Left lung (tissue), 10 donors: Measurements from ENCODE around the gene FXYD3. TPM values are rescaled to one million over a fixed set of nuclear protein-coding genes. Genes with fewer than 3 reads are reported as not detected.

Experiments used
- ATAC-seq: fragments of 200-7000 bp; cut with Tn5 transposase; one replicate; pipeline ENCODE4 v1.9.1; 2020; ENCODE audit warnings: moderate library complexity
- DNase-seq, 4 donors: peaks; one replicate each; pipeline ENCODE4 v3.0.0-alpha.2; 2013 to 2020
- H3K27ac ChIP-seq, 2 donors: fragments of 200-600 bp; sonication (generic) in 1 of 2; one replicate each; pipeline versions ENCODE4 v1.5.0 to v1.8.0; 2020 to 2021
- H3K27me3 ChIP-seq, 2 donors: fragments of 200-600 bp; sonication (generic) in 1 of 2; one replicate each; pipeline versions ENCODE4 v1.5.0 to v1.8.0; 2020 to 2021
- H3K36me3 ChIP-seq, 2 donors: fragments of 200-600 bp; sonication (generic) in 1 of 2; one replicate each; pipeline versions ENCODE4 v1.5.0 to v1.8.0; 2020 to 2021
- H3K4me1 ChIP-seq, 2 donors: fragments of 200-600 bp; one replicate each; pipeline ENCODE4 v1.8.0; 2021
- H3K4me3 ChIP-seq, 2 donors: fragments of 200-600 bp; sonication (generic) in 1 of 2; one replicate each; pipeline versions ENCODE4 v1.5.0 to v1.8.0; 2020 to 2021; ENCODE audit warnings: mild to moderate bottlenecking in 1 of 2
- H3K9me3 ChIP-seq, 2 donors: fragments of 200-600 bp; sonication (generic) in 1 of 2; one replicate each; pipeline versions ENCODE4 v1.5.0 to v1.8.0; 2020 to 2021
- intact Hi-C, 2 donors: fragments of 100-400 bp; cut with DNase I; formaldehyde crosslinking; loops; one replicate each; pipeline versions ENCODE4 v1.11.2 to v1.14.2; 2022
- polyA plus RNA-seq, 6 donors: library from polyadenylated mRNA; unstranded; fragments of 120-200 nt; gene quantifications; one replicate each; pipeline ENCODE4 v1.2.1, GENCODE V29; 2013; ENCODE audit not compliant: insufficient read length in 6 of 6
- total RNA-seq, 2 donors: library from RNA; stranded (reverse); fragmentation: NEBNext Ultra II Directional; extraction: Animal tissue kit (Norgen Biotek cat#: 25700); gene quantifications; one replicate each; pipeline ENCODE4 v1.2.1, GENCODE V29; 2021
- TF ChIP-seq, protein P1 (sequence below), 2 donors: fragments of 200-600 bp; sonication (generic) in 1 of 2; IDR thresholded peaks; one replicate each; pipeline versions ENCODE4 v1.5.0 to v1.8.0; 2021; ENCODE audit warnings: antibody characterized with exemption in 2 of 2
- donor health status: DM: no; HTN: yes; CAD: no.
- donor health status: DM: no; HTN: no; CAD: no.

Gene FXYD3
- total and polyA plus RNA-seq, 8 donors, result 17.5 to 207 (median 27.1) TPM

- intact Hi-C loops, result no loop called here
- Histone ChIP-seq H3K4me1 (peaks cover 0 to 4% of the 10 kb centered on the region in 2 donors), H3K36me3 (no peaks in the 10 kb centered on the region), H3K4me3 (no peak overlapping the region), H3K27ac (no peak overlapping the region), H3K9me3 (no peaks in the 10 kb centered on the region), H3K27me3 (peaks cover 0 to 19% of the 10 kb centered on the region in 2 donors)
- ATAC-seq (no peak), DNase-seq (no peak)
- TF ChIP-seq, protein P1, sequence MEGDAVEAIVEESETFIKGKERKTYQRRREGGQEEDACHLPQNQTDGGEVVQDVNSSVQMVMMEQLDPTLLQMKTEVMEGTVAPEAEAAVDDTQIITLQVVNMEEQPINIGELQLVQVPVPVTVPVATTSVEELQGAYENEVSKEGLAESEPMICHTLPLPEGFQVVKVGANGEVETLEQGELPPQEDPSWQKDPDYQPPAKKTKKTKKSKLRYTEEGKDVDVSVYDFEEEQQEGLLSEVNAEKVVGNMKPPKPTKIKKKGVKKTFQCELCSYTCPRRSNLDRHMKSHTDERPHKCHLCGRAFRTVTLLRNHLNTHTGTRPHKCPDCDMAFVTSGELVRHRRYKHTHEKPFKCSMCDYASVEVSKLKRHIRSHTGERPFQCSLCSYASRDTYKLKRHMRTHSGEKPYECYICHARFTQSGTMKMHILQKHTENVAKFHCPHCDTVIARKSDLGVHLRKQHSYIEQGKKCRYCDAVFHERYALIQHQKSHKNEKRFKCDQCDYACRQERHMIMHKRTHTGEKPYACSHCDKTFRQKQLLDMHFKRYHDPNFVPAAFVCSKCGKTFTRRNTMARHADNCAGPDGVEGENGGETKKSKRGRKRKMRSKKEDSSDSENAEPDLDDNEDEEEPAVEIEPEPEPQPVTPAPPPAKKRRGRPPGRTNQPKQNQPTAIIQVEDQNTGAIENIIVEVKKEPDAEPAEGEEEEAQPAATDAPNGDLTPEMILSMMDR (IDR thresholded peaks at IDR 0.05), result no peak
These were observed 21.0 kb upstream of the FXYD3 start for GRCh38 chr19:35094656-35095055.

GRCh38 chr19:35095667-35096368 is 19.8 kb upstream of the FXYD3 start:
- no peaks in the 10 kb centered on the region for H3K36me3 ChIP-seq
- no peak overlapping the region for H3K4me3 ChIP-seq
- ATAC-seq (no peak), DNase-seq (no peak)
- H3K27ac ChIP-seq, result no peak overlapping the region
- peaks cover 0 to 2% of the 10 kb centered on the region in 2 donors for H3K4me1 ChIP-seq
- H3K27me3 ChIP-seq, result peaks cover 0 to 7% of the 10 kb centered on the region in 2 donors
- intact Hi-C loops, result no loop called here
- H3K9me3 ChIP-seq, result no peaks in the 10 kb centered on the region
- TF ChIP-seq, protein P1 (IDR thresholded peaks at IDR 0.05), result no peak

GRCh38 chr19:35098413-35099049 is 17.1 kb upstream of the FXYD3 start:
- no peak for DNase-seq
- Histone ChIP-seq H3K27me3 (no peaks in the 10 kb centered on the region), H3K9me3 (no peaks in the 10 kb centered on the region), H3K4me3 (no peak overlapping the region), H3K36me3 (no peaks in the 10 kb centered on the region), H3K27ac (no peak overlapping the region), H3K4me1 (no peaks in the 10 kb centered on the region)
- peak; percentile 21 for ATAC-seq
- intact Hi-C loops, result no loop called here
- TF ChIP-seq, protein P1 (IDR thresholded peaks at IDR 0.05), result no peak

DNA sequence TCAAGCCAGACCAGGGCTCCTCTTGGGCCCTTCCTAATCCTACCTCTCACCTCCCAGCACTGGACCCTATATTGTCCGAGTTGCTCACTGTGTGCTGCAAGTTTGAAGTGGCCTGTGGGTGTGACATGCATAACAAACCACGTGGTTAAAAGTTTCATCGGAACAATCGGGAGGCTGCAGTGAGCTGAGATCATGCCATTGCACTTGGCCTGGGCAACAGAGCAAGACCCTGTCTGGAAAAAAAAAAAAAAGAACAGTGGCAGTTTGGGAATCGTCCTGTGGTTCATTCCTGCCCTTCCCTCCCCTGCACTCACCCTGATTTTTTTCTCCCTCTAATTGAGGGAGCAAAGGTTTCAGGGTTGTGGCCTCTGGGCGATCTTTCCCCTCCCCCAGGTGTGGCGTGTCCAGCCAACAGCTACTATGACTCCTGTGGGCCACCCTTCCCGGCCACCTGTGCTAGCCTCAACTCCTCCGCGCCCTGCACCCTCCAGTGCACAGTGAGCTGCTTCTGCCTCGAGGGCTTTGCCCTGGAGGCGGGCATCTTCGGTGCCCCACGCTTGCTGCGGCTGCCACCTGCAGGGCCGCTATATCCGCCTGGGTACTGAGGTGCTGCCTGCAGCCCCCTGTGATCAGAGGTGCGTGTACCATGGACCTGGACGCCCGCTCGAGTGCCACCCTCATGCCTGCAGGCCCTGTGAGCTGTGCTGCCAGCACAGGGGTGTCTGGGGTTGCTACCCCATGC is 16.3 kb upstream of the FXYD3 start:
- TF ChIP-seq, protein P1 (IDR thresholded peaks at IDR 0.05), result no peak
- Histone ChIP-seq H3K27ac (no peak overlapping the region), H3K36me3 (no peaks in the 10 kb centered on the region), H3K27me3 (no peaks in the 10 kb centered on the region), H3K4me1 (no peaks in the 10 kb centered on the region), H3K4me3 (no peak overlapping the region), H3K9me3 (no peaks in the 10 kb centered on the region)
- DNase-seq, result no peak
- ATAC-seq, result no peak
- intact Hi-C loops, result no loop called here

DNA sequence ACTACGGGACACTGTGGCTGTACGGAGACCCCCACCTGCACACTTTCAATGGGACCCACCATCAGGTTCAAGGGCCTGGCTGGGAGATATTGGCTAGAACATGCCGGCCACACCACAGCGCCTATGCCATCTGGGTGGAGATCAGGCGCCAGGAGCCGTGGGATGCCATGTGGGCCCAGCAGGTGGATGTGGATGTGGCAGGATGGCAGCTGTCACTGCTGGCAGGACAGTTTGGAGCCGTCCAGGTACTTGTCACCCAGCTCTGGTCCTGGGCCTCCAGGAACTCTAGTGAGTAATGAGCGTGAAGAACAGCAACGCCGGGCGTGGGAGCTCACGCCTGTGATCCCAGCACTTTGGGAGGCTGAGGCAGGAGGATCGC is 15.7 kb upstream of the FXYD3 start:
- intact Hi-C loops, result no loop called here
- TF ChIP-seq, protein P1 (IDR thresholded peaks at IDR 0.05), result no peak
- ATAC-seq, result no peak

More for the DNA sequence above, 15.7 kb upstream of the FXYD3 start:
- Histone ChIP-seq H3K9me3 (no peaks in the 10 kb centered on the region), H3K27ac (no peak overlapping the region), H3K4me1 (no peaks in the 10 kb centered on the region), H3K36me3 (no peaks in the 10 kb centered on the region), H3K4me3 (no peak overlapping the region), H3K27me3 (no peaks in the 10 kb centered on the region)
- DNase-seq, result no peak
